ENCODE measurements around the gene MYG1.

The MYG1 gene

DNA sequence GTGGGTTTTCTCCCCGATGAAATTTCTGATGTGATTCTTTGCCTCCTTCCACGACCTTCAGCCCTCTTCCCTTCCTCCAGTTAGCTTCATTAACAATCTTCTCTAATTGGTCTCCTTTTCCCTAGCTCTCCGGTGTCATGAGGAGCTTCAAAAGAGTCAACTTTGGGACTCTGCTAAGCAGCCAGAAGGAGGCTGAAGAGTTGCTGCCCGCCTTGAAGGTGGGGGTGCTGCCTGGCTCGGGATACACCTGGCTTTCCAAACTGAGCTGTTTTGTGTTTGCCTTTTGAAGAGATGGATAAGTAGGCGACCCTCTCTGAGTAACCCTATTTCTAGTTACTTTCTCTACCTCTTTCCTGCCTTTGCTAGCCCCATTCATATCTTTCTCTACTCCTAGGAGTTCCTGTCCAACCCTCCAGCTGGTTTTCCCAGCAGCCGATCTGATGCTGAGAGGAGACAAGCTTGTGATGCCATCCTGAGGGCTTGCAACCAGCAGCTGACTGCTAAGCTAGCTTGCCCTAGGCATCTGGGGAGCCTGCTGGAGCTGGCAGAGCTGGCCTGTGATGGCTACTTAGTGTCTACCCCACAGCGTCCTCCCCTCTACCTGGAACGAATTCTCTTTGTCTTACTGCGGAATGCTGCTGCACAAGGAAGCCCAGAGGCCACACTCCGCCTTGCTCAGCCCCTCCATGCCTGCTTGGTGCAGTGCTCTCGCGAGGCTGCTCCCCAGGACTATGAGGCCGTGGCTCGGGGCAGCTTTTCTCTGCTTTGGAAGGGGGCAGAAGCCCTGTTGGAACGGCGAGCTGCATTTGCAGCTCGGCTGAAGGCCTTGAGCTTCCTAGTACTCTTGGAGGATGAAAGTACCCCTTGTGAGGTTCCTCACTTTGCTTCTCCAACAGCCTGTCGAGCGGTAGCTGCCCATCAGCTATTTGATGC is 30.6 kb upstream of the MYG1 start:
- TF ChIP-seq, protein P1, sequence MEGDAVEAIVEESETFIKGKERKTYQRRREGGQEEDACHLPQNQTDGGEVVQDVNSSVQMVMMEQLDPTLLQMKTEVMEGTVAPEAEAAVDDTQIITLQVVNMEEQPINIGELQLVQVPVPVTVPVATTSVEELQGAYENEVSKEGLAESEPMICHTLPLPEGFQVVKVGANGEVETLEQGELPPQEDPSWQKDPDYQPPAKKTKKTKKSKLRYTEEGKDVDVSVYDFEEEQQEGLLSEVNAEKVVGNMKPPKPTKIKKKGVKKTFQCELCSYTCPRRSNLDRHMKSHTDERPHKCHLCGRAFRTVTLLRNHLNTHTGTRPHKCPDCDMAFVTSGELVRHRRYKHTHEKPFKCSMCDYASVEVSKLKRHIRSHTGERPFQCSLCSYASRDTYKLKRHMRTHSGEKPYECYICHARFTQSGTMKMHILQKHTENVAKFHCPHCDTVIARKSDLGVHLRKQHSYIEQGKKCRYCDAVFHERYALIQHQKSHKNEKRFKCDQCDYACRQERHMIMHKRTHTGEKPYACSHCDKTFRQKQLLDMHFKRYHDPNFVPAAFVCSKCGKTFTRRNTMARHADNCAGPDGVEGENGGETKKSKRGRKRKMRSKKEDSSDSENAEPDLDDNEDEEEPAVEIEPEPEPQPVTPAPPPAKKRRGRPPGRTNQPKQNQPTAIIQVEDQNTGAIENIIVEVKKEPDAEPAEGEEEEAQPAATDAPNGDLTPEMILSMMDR (IDR thresholded peaks at IDR 0.05; ENCODE audit: borderline replicate concordance, control extremely low read depth, extremely low read depth, insufficient read depth, missing control alignments) = no peak
- in situ Hi-C loops (cut with MboI; ENCODE audit: low sequenced_read_pairs, unreplicated experiment) = no loop called here
- no peak for DNase-seq (ENCODE audit: low spot score)

DNA sequence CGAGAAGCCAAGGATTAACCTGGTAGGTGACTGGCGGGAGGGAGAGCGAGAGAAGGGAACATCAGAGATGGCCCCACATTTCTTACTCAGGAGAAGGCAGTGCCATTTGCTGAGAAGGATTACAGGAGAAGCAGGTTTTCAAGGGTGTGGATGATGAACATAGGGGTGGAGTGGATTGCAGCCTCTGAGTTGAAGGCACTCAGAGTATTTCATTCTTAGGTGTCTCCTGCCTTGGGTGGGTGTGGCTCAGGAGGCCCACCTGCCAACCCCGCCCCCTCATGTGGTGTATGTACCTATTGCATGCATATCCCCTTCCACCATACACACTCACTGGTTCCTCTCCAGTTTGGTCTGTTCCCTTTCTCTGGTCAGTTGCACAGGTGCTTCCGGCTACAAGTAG is 25.1 kb upstream of the MYG1 start:
- in situ Hi-C loops (cut with MboI; ENCODE audit: low sequenced_read_pairs, unreplicated experiment) = no loop called here
- DNase-seq (ENCODE audit: low spot score) = no peak
- TF ChIP-seq, protein P1 (IDR thresholded peaks at IDR 0.05; ENCODE audit: borderline replicate concordance, control extremely low read depth, extremely low read depth, insufficient read depth, missing control alignments) = no peak

- in situ Hi-C loops (cut with MboI; ENCODE audit: low sequenced_read_pairs, unreplicated experiment) = no loop called here
- TF ChIP-seq, protein P1 (IDR thresholded peaks at IDR 0.05; ENCODE audit: borderline replicate concordance, control extremely low read depth, extremely low read depth, insufficient read depth, missing control alignments) = no peak
- no peak for DNase-seq (ENCODE audit: low spot score)
Measured at GRCh38 chr12:53276511-53276910, 23.0 kb upstream of the MYG1 start.

GRCh38 chr12:53277981-53278380 is 21.5 kb upstream of the MYG1 start:
- TF ChIP-seq, protein P1 (IDR thresholded peaks at IDR 0.05; ENCODE audit: borderline replicate concordance, control extremely low read depth, extremely low read depth, insufficient read depth, missing control alignments) = no peak
- in situ Hi-C loops (cut with MboI; ENCODE audit: low sequenced_read_pairs, unreplicated experiment) = no loop called here
- no peak for DNase-seq (ENCODE audit: low spot score)

DNA sequence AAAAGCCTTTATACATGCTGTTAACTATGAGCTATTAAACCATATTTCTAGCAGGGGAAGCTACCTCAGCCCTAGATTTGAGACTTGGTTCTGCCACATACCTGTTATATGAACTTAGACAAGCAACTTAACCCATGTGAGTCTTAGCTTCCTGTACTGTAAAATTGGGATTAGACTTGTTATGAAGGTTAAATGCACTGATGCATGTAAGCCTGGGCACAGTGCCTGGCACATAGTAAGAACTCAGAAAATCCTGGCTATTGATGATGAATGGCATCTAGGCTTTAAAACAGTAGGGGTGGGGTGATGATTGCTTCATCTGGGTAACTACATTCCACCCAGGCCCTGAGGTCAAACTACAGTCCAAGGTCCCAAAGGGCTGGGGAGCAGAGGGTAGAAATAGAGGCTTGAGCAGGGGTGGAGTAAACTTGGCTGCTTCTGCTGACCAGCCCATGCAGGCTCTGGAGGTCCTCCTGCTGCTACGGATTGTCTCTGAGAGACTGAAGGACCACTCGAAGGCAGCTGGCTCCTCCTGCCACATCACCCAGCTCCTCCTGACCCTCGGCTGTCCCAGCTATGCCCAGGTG is 20.1 kb upstream of the MYG1 start:
- no peak for DNase-seq (ENCODE audit: low spot score)
- in situ Hi-C loops (cut with MboI; ENCODE audit: low sequenced_read_pairs, unreplicated experiment) = no loop called here

GRCh38 chr12:53279888-53280498 is 19.5 kb upstream of the MYG1 start:
- in situ Hi-C loops (cut with MboI; ENCODE audit: low sequenced_read_pairs, unreplicated experiment) = loop anchor here (10.0 kb wide), 1 partner anchor 125 kb away; no protein-coding TSS in a partner anchor
- TF ChIP-seq, protein P1 (IDR thresholded peaks at IDR 0.05; ENCODE audit: borderline replicate concordance, control extremely low read depth, extremely low read depth, insufficient read depth, missing control alignments) = no peak
- DNase-seq (ENCODE audit: low spot score) = no peak

More for the DNA sequence above, 20.1 kb upstream of the MYG1 start:
- TF ChIP-seq, protein P1 (IDR thresholded peaks at IDR 0.05; ENCODE audit: borderline replicate concordance, control extremely low read depth, extremely low read depth, insufficient read depth, missing control alignments) = no peak
